Measurements from ENCODE around the gene HTT.

Gene HTT

DNA sequence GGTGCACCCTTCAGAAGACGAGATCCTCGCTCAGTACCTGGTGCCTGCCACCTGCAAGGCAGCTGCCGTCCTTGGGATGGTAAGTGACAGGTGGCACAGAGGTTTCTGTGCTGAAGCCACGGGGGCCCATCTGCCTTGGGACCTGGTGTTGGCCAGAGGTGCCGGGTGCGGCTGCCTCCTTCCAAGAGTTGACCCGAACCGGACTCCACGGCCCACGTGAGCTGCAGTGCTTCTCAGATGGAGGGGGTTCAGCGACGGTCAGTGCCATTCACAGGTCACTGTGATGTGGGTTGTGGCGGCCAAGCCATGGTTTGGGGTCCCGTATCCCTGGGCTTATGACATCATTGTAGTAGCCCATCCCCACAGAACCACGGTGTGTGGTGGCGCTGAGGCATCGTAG is 155.5 kb downstream of the HTT start:
- Mint-ChIP-seq H3K27me3 (no peaks in the 10 kb centered on the region), H3K27ac (no peak overlapping the region), H3K9me3 (no peaks in the 10 kb centered on the region), H3K4me1 (no peaks in the 10 kb centered on the region), H3K4me3 (no peak overlapping the region), H3K36me3 (peaks cover 14% of the 10 kb centered on the region)

DNA sequence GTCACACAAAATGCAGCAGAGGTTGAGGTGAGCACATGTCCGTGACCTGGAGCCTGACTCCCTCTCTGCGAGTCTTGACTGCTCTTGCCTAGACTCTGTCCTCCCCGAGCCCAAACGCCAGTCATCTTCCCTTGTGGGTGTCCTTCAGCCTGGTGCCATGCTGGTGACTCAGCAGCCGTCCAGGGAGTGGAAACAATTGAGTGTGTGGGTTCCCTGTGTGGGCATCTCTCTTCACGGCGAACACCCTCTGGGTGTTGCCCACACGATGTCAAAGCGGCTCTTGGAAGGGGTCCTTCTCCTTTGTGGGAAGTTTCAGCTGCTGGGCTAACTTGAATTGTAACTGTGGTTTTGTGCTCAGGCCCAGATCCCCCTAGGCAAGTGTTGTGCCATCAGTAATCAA is 157.0 kb downstream of the HTT start:
- Mint-ChIP-seq H3K36me3 (peaks cover 13% of the 10 kb centered on the region), H3K9me3 (no peaks in the 10 kb centered on the region), H3K4me3 (no peak overlapping the region), H3K27me3 (no peaks in the 10 kb centered on the region), H3K27ac (no peak overlapping the region), H3K4me1 (no peaks in the 10 kb centered on the region)

- H3K36me3 Mint-ChIP-seq, result peaks cover 13% of the 10 kb centered on the region
- H3K4me3 Mint-ChIP-seq, result no peak overlapping the region
- H3K9me3 Mint-ChIP-seq, result no peaks in the 10 kb centered on the region
- no peak overlapping the region for H3K27ac Mint-ChIP-seq
- no peaks in the 10 kb centered on the region for H3K27me3 Mint-ChIP-seq
- H3K4me1 Mint-ChIP-seq, result no peaks in the 10 kb centered on the region
These were observed 157.5 kb downstream of the HTT start for GRCh38 chr4:3232001-3232400.

GRCh38 chr4:3232871-3233271 is 158.4 kb downstream of the HTT start:
- Mint-ChIP-seq H3K36me3 (peaks cover 13% of the 10 kb centered on the region), H3K4me1 (no peaks in the 10 kb centered on the region), H3K27me3 (no peaks in the 10 kb centered on the region), H3K9me3 (no peaks in the 10 kb centered on the region), H3K4me3 (no peak overlapping the region), H3K27ac (no peak overlapping the region)

- Mint-ChIP-seq H3K27me3 (no peaks in the 10 kb centered on the region), H3K36me3 (peaks cover 13% of the 10 kb centered on the region), H3K27ac (no peak overlapping the region), H3K9me3 (no peaks in the 10 kb centered on the region), H3K4me3 (no peak overlapping the region), H3K4me1 (no peaks in the 10 kb centered on the region)
These were observed 159.1 kb downstream of the HTT start for GRCh38 chr4:3233391-3234071.

DNA sequence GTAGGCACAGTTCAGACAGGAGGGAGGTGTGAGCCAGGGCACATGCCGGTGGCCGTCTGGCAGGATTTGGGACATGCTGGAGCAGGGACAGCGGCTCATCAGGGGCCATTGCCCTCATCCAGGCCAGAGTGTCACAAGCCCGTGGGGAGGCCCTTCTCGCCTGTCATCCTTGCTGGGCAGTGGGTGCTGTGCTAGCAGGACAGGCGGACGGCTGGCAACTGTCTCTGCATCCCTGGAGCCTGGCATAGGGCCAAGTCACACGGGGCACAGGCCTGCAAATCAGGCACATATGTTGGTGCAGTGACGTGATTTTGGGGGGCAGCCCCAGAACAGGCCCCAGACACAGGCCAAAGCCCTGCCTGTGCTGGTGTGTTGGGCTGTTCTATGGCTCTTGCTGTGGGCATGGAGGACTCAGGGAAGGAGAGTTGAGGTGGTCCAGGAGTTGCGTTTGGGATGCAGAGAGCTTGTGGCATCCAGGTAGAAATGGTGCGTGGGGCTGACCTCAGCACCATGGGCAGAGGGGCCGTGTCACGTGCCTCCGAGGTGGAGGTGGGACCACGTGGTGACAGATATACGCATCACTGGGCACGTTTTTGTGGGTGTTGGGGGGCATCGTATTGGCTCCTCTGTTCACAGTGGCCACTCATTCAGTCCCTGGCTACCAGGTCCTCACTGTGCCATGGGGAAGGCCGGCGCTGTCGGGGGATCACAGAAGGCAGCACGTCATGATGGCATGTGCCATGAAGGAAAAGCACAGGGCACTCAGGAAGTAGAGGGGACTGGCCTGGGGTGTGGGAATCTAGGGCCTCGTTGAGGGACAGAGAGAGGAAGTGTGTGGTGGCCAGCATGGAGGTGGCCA is 159.9 kb downstream of the HTT start:
- Mint-ChIP-seq H3K4me1 (no peaks in the 10 kb centered on the region), H3K9me3 (no peaks in the 10 kb centered on the region), H3K4me3 (no peak overlapping the region), H3K27ac (no peak overlapping the region), H3K36me3 (peaks cover 8% of the 10 kb centered on the region), H3K27me3 (no peaks in the 10 kb centered on the region)

DNA sequence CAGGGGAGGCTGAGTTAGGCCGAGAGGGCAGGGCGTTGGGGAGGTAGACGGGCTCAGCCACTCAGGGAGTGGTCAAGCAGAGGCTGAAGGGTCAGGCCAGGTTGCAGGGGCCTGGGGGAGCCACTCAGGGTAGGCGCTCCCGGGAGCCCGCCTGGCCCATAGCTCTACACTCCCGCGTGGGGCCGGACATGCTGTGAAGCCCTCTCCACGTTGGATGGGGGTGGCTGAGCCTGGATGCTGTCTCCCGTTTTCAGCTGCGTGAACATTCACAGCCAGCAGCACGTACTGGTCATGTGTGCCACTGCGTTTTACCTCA is 160.5 kb downstream of the HTT start:
- Mint-ChIP-seq H3K9me3 (no peaks in the 10 kb centered on the region), H3K27me3 (no peaks in the 10 kb centered on the region), H3K4me1 (no peaks in the 10 kb centered on the region), H3K4me3 (no peak overlapping the region), H3K36me3 (peaks cover 8% of the 10 kb centered on the region), H3K27ac (no peak overlapping the region)

DNA sequence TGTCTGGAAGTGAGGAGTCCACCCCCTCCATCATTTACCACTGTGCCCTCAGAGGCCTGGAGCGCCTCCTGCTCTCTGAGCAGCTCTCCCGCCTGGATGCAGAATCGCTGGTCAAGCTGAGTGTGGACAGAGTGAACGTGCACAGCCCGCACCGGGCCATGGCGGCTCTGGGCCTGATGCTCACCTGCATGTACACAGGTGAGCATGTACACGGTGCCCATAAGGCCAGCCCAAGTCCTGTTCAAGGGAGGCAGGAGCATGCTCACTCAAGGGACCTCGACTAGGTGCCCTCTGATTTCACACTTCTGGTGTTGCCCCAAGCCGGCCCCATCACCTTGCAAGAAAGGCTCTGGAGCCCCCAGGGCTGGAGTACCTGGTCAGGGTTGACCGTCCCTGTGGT is 161.1 kb downstream of the HTT start:
- no peaks in the 10 kb centered on the region for H3K27me3 Mint-ChIP-seq
- no peak overlapping the region for H3K4me3 Mint-ChIP-seq
- H3K9me3 Mint-ChIP-seq, result no peaks in the 10 kb centered on the region
- H3K36me3 Mint-ChIP-seq, result peaks cover 5% of the 10 kb centered on the region
- H3K27ac Mint-ChIP-seq, result no peak overlapping the region
- H3K4me1 Mint-ChIP-seq, result no peaks in the 10 kb centered on the region

GRCh38 chr4:3236326-3236878 is 161.9 kb downstream of the HTT start:
- H3K27me3 Mint-ChIP-seq, result no peaks in the 10 kb centered on the region
- no peaks in the 10 kb centered on the region for H3K4me1 Mint-ChIP-seq
- H3K4me3 Mint-ChIP-seq, result no peak overlapping the region
- H3K36me3 Mint-ChIP-seq, result peaks cover 5% of the 10 kb centered on the region
- no peaks in the 10 kb centered on the region for H3K9me3 Mint-ChIP-seq
- H3K27ac Mint-ChIP-seq, result no peak overlapping the region

DNA sequence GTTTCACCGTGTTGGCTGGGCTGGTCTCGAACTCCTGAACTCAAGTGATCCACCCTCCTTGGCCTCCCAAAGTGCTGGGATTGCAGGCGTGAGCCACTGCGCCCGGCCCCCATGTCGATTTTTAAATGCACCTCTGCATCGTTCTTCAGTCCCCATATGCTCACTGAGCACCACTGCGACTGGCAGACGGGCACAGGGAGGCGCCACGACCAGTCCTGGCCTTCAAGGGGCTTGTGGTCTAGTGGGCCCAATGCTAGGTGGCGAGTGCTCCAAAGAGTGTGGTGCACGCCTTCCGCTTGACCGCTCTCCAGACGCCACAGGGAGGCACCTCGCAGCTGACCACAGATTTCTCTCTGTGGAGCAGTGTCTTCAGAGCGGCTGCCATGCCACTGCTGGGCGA is 162.8 kb downstream of the HTT start:
- Mint-ChIP-seq H3K27ac (no peak overlapping the region), H3K27me3 (no peaks in the 10 kb centered on the region), H3K4me3 (no peak overlapping the region), H3K4me1 (peaks cover under 1% of the 10 kb centered on the region), H3K36me3 (no peaks in the 10 kb centered on the region), H3K9me3 (no peaks in the 10 kb centered on the region)

DNA sequence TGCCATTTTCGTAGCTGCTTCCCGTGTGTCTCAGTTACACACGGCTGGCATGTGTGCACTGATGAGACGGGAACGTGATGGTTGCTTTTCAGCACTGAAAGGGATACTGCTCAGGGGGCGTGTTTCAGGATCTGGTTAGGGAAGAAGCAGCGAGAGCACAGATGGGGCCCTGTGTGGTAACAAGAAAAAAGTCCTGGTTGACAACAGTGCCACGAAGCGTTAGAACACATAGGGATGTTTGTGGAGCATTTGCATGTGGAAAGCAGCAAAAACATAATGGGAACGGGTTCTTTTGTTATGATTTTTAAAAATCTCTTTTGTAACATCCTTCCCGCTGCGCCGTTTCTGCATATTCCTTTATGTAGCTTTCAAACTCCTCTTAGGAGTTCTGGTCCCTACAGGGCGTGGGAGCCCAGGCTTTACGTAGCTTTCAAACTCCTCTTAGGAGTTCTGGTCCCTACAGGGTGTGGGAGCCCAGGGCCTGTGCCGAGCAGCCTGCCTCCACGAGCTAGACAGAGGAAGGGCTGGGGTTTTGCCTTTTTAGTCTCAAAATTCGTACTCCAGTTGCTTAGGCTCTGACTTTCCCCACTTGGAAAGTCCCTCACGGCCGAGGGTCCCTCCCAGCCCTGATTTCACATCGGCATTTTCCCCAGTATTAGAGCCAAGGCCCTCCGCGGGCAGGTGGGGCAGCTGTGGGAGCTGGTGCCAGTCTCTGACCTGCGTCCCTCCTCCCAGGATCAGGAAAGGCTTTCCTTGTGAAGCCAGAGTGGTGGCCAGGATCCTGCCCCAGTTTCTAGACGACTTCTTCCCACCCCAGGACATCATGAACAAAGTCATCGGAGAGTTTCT is 163.5 kb downstream of the HTT start:
- no peak overlapping the region for H3K27ac Mint-ChIP-seq
- H3K9me3 Mint-ChIP-seq, result no peaks in the 10 kb centered on the region
- H3K27me3 Mint-ChIP-seq, result no peaks in the 10 kb centered on the region
- peaks cover 8% of the 10 kb centered on the region for H3K4me1 Mint-ChIP-seq
- H3K4me3 Mint-ChIP-seq, result no peak overlapping the region
- no peaks in the 10 kb centered on the region for H3K36me3 Mint-ChIP-seq

GRCh38 chr4:3238721-3239120 is 164.2 kb downstream of the HTT start:
- Mint-ChIP-seq H3K9me3 (no peaks in the 10 kb centered on the region), H3K27me3 (no peaks in the 10 kb centered on the region), H3K4me3 (no peak overlapping the region), H3K4me1 (peaks cover 15% of the 10 kb centered on the region), H3K36me3 (no peaks in the 10 kb centered on the region), H3K27ac (no peak overlapping the region)

DNA sequence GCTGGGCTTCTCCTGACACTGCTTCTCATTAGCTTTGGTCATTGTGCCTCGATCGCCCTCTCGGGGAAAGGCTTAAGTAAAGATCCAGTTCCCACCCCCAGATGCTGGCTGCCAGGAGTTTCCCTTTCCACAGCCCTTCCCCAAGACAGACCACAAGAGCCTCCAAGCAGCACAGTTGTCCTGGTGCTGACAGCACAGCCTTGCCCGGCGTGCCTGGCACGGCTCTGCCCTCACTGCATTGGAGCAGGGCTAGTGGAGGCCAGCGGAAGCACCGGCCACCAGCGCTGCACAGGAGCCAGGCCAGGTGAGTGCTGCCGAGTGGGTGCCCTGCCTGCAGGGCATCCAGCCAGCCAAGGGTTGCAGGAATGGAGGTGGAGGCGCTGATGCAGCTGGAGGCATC is 164.8 kb downstream of the HTT start:
- H3K36me3 Mint-ChIP-seq, result no peaks in the 10 kb centered on the region
- H3K4me3 Mint-ChIP-seq, result no peak overlapping the region
- peaks cover 15% of the 10 kb centered on the region for H3K4me1 Mint-ChIP-seq
- H3K27ac Mint-ChIP-seq, result no peak overlapping the region
- no peaks in the 10 kb centered on the region for H3K27me3 Mint-ChIP-seq
- H3K9me3 Mint-ChIP-seq, result no peaks in the 10 kb centered on the region

DNA sequence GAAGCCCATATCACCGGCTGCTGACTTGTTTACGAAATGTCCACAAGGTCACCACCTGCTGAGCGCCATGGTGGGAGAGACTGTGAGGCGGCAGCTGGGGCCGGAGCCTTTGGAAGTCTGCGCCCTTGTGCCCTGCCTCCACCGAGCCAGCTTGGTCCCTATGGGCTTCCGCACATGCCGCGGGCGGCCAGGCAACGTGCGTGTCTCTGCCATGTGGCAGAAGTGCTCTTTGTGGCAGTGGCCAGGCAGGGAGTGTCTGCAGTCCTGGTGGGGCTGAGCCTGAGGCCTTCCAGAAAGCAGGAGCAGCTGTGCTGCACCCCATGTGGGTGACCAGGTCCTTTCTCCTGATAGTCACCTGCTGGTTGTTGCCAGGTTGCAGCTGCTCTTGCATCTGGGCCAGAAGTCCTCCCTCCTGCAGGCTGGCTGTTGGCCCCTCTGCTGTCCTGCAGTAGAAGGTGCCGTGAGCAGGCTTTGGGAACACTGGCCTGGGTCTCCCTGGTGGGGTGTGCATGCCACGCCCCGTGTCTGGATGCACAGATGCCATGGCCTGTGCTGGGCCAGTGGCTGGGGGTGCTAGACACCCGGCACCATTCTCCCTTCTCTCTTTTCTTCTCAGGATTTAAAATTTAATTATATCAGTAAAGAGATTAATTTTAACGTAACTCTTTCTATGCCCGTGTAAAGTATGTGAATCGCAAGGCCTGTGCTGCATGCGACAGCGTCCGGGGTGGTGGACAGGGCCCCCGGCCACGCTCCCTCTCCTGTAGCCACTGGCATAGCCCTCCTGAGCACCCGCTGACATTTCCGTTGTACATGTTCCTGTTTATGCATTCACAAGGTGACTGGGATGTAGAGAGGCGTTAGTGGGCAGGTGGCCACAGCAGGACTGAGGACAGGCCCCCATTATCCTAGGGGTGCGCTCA is 165.8 kb downstream of the HTT start:
- Mint-ChIP-seq H3K9me3 (no peaks in the 10 kb centered on the region), H3K4me1 (peaks cover 15% of the 10 kb centered on the region), H3K4me3 (no peak overlapping the region), H3K27me3 (no peaks in the 10 kb centered on the region), H3K36me3 (no peaks in the 10 kb centered on the region), H3K27ac (no peak overlapping the region)
